D721Med (cell line): ENCODE data around the gene RAB40C.

Experiments
- DNase-seq: peaks from one replicate; pipeline ENCODE4 v3.0.0; 2011; ENCODE audit warnings: low spot score; ENCODE audit not compliant: insufficient read length
- FAIRE-seq: peaks from 2 replicates; lab custom pipeline; 2011; peaks lifted over from hg19 to GRCh38; lab: Jason Lieb, UNC
- CTCF ChIP-seq: IDR thresholded peaks from 2 replicates; pipeline ENCODE4 v1.5.1; 2012; ENCODE audit warnings: mild to moderate bottlenecking, control low read depth; ENCODE audit not compliant: insufficient read depth; ENCODE audit errors: missing control alignments

Gene RAB40C

GRCh38 chr16:610513-611381 lies 20.9 kb downstream of the RAB40C start:
- DNase-seq (peak; percentile 95), FAIRE-seq (no peak)
- peak; percentile 49 for TF ChIP-seq CTCF

GRCh38 chr16:615122-615521 lies 25.3 kb downstream of the RAB40C start:
- DNase-seq (no peak), FAIRE-seq (no peak)
- no peak for TF ChIP-seq CTCF

DNA sequence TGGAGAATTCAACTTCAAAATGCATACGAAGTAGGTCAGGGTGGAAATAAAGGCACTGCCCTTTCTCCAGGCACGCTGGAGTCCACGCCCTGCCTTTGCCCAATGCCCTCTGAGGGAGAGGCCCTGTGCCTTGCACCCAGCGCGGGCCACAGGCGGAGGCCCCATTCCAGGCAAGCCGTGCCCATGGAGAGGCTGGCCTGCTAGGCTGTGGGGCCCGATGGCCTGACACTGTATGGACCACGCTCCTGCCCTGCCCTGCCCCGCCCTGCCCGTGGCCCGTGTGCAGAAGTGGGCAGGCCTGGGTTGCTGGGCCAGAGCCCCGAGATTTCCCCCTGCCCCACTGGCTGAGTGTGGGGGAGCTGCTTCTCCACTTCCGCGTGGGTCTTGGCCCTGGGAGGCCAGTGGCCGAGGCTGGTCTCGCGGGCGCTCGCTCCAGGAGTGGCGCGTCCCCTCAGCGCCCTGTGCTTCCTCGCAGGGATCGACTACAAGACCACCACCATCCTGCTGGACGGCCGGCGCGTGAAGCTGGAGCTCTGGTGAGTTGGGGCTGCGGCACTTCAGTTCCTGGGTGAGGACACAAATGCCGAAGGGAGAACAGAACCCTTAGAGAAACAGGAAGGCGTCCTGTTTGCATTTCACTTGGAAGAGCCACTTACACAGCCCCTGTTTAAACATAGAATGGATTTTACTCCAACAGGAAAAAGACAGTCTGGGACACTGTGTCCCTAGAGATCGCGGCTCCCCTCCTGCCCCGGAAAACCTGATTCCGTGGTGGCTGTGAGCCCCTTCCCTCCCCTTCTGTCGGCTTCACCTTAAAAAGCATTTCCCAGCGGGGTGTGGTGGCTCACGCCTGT lies 27.1 kb downstream of the RAB40C start:
- TF ChIP-seq CTCF: no peak
- FAIRE-seq (no peak), DNase-seq (no peak)

GRCh38 chr16:617855-618254 lies 28.0 kb downstream of the RAB40C start:
- TF ChIP-seq CTCF: no peak
- FAIRE-seq (no peak), DNase-seq (no peak)

- no peak for FAIRE-seq
- no peak for TF ChIP-seq CTCF
- DNase-seq: no peak
These were observed 29.7 kb downstream of the RAB40C start for GRCh38 chr16:619476-620100.

GRCh38 chr16:620700-621525 lies 31.0 kb downstream of the RAB40C start:
- DNase-seq: no peak
- no peak for FAIRE-seq
- no peak for TF ChIP-seq CTCF
